HFF-Myc (cell line): ENCODE results near the gene PVRIG.
A peak's percentile ranks its signal among the peaks of the same experiment; 100 is the strongest.
"Not testable (repeated sequence)": the region's sequence is repeated elsewhere in the genome, so short reads cannot be mapped to it uniquely, and the experiment has no call there.

Source experiments
- DNase-seq: peaks from one replicate; pipeline ENCODE4 v3.0.0-alpha.2; 2011; ENCODE audit warnings: low read depth; ENCODE audit errors: extremely low read depth
- H3K4me3 ChIP-seq: replicated peaks from 2 replicates; pipeline ENCODE4 v1.5.1; 2011; ENCODE audit warnings: low read depth, mild to moderate bottlenecking, control low read depth, low read length
- TF ChIP-seq, protein P1 (sequence below): IDR thresholded peaks from 2 replicates; pipeline ENCODE4 v1.5.1; 2012; ENCODE audit warnings: mild to moderate bottlenecking, low read depth, low read length, control low read depth; ENCODE audit errors: missing control alignments

Gene PVRIG

DNA sequence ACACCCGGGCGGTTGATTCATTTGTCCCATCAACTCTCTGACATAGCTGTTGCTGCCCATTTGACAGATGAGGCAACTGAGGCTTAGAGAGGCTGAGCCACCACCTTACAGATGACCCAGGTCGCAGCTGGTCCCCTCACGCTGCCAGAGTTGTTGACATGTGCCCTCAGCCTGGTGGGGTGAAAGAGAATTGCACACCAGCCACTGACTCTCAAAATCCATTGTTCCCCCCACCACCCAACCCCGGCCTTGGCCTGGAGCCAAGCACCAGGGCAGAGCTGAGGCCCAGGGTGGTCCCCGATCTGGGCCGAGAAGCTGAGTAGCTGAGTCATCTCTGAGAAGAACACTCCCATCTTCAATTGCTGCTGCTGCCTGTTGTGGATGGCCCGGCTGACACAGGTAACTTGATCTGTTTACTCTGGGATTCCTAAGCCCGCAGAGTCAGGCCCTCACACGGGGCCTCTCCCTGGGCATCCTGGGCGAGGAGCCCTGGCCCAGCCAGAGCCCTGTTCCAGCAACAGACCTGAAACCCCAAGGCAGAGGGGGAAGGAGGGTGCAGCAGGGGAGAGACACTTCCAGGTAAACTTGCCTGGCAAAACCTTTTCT lies 27.5 kb downstream of the PVRIG start:
- TF ChIP-seq, protein P1, sequence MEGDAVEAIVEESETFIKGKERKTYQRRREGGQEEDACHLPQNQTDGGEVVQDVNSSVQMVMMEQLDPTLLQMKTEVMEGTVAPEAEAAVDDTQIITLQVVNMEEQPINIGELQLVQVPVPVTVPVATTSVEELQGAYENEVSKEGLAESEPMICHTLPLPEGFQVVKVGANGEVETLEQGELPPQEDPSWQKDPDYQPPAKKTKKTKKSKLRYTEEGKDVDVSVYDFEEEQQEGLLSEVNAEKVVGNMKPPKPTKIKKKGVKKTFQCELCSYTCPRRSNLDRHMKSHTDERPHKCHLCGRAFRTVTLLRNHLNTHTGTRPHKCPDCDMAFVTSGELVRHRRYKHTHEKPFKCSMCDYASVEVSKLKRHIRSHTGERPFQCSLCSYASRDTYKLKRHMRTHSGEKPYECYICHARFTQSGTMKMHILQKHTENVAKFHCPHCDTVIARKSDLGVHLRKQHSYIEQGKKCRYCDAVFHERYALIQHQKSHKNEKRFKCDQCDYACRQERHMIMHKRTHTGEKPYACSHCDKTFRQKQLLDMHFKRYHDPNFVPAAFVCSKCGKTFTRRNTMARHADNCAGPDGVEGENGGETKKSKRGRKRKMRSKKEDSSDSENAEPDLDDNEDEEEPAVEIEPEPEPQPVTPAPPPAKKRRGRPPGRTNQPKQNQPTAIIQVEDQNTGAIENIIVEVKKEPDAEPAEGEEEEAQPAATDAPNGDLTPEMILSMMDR, result no peak
- peak; percentile 50 for DNase-seq
- H3K4me3 ChIP-seq, result no peak overlapping the region

DNA sequence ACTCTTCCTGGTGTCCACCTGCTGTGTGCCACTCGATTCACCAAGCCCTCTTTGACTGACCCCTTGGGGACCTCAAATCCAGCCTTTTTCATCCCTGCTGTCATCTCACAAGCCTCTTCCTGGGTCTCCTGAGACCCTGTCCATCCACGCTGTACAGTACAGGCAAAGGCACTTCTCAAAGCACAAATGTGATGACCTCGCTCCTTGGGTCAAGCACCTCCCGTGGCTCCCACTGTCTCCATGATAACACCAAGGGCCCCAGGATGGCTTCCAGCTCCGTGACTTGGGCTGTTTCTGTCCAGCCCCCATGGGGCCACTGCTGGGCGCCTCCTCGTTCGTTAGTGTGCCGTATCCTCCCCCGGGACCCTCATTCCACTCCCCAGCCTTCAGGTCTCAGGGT lies 28.7 kb downstream of the PVRIG start:
- no peak for DNase-seq
- no peak overlapping the region for H3K4me3 ChIP-seq
- TF ChIP-seq, protein P1, result no peak

DNA sequence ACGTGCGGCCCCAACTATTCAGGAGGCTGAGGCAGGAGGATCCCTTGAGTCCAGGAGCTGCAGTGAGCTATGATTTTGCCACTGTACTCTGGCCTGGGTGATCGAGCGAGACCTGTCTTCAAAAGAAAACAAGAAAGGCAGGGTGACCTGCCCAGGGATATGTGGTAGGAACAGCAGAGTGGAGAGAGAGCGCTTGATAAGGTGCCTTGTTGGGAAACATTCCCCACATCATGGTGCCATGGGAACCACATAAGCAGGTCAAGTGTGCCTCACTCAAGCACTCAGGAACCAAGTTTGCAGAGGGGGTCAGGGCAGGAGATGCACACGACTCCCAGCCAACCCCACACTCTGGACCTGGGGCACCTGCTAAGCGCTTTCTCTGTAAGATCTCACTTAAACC lies 37.3 kb downstream of the PVRIG start:
- TF ChIP-seq, protein P1, result no peak

DNA sequence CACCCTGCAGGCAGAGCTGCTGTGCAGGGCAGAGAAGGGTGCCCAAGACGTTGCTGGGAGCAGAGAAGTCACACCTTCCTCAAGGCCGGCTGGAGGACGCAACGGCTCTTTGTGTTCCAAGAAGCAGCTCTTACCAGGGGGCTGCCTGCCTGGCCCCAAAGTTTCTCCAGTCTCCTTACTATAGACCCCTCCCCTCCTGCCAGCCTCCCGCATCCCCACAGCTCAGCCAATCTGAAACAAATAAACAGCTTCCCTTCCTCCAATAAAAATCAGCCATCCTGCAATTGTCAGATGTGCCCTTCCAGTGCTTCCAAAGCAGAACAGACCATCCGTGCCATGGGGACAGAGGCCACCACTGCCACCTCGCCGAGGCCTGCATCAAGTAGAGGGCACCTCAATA lies 40.2 kb downstream of the PVRIG start:
- not testable (repeated sequence) for DNase-seq

More for the DNA sequence above, 37.3 kb downstream of the PVRIG start:
- DNase-seq, result no peak
- no peak overlapping the region for H3K4me3 ChIP-seq

GRCh38 chr7:100262896-100263295 lies 43.1 kb downstream of the PVRIG start:
- not testable (repeated sequence) for DNase-seq, H3K4me3 ChIP-seq

More for the DNA sequence above, 40.2 kb downstream of the PVRIG start:
- not testable (repeated sequence) for H3K4me3 ChIP-seq

DNA sequence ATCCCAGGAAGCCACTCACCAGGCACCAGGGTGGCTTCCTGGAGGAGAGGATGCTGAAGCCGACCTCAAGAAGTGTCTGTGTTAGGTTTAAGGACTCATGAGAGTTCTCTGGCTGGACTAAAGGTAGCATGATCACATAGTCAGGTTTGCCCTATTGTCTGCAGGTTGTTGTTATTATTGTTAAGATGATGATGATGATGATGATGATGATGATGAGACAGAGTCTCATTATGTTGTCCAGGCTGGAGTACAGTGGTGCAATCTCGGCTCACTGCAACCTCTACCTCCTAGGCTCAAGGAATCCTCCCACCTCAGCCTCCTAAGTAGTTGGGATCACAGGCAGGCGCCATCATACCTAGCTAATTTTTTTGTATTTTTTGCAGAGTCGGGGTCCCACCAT lies 44.5 kb downstream of the PVRIG start:
- DNase-seq, H3K4me3 ChIP-seq: not testable (repeated sequence)

GRCh38 chr7:100264669-100265165 lies 45.0 kb downstream of the PVRIG start:
- DNase-seq, H3K4me3 ChIP-seq: not testable (repeated sequence)

- not testable (repeated sequence) for DNase-seq, H3K4me3 ChIP-seq
These were observed 46.1 kb downstream of the PVRIG start for GRCh38 chr7:100265851-100266250.

DNA sequence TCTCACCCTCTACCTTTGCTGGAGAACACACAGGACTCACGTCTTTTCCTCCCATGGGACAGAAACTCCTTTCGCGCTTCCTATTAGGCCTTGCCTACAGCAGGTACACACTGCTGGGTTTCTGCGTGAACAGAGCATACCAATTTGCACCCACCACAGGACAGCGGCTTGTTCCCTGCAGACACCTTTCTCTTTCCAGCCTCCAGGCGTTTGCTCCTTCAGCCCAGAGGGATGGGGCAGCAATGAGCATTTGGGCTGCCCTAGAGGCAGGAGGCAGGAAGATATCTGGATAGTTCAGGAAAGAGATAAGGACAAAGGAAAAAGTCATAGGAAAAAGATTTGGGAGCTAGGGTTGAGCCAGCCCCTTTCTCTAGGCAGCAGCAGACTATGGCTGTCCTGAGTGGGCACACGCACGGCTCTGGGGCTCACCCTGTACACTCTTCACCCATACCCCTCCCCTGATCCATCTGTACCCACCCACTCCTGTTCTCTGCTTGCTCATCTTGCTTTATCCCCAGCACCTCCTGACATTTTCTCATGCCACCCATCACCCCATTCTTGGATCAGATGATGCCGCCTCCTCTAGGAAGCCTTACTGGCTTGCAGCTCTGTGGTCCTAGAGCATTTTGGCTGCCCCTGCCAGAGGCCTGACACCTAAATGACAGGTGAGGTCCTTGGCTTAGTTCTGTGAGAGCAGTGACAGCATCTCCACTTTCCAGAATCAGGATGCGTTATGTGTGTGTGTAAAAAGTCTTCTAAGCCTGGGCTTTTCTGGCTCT lies 47.0 kb downstream of the PVRIG start:
- TF ChIP-seq, protein P1, result no peak
- no peak for DNase-seq
- H3K4me3 ChIP-seq, result no peak overlapping the region
